HEK293T (cell line): ENCODE measurements around the gene ZNF622.

Experiments
- FOXA1 ChIP-seq: fragments of 450-650 bp; IDR thresholded peaks from 2 replicates; pipeline ENCODE4 v1.6.1; 2016; ENCODE audit warnings: mild to moderate bottlenecking
- NFRKB ChIP-seq: fragments of 450-650 bp; IDR thresholded peaks from 2 replicates; pipeline ENCODE4 v1.6.1; 2016; ENCODE audit warnings: mild to moderate bottlenecking, moderate library complexity
- SUZ12 ChIP-seq: fragments of 450-650 bp; IDR thresholded peaks from 2 replicates; pipeline ENCODE4 v1.6.1; 2016; ENCODE audit warnings: mild to moderate bottlenecking
- TARDBP ChIP-seq: fragments of 450-650 bp; IDR thresholded peaks from 2 replicates; pipeline ENCODE4 v1.6.1; 2016

DNA sequence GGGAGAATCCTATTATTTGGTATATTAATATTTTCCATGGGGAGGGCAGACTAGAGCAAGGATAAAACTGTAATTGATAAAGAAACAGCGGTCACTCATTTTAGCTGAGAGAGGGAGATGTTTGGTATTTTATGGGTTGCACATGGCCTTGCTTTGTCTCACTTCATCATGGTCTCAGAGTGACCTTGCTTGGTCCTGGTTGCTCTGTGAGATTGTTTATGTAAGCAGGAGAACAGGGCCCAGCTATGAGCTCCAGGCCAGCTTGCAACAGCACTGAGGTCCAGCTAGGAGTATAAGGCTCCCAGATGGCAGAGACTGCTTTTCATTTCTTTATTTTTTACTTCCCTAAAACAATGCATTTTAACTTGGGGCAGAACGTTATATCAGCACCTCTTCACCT is 50.7 kb downstream of the ZNF622 start:
- TF ChIP-seq SUZ12 (no peak), FOXA1 (no peak), TARDBP (no peak), NFRKB (no peak)
